ENCODE results near the gene SNTB2.

SNTB2 gene

GRCh38 chr16:69319381-69319780 is 132.4 kb downstream of the SNTB2 start:
- DNase-seq (ENCODE audit: low read depth), result no peak

DNA sequence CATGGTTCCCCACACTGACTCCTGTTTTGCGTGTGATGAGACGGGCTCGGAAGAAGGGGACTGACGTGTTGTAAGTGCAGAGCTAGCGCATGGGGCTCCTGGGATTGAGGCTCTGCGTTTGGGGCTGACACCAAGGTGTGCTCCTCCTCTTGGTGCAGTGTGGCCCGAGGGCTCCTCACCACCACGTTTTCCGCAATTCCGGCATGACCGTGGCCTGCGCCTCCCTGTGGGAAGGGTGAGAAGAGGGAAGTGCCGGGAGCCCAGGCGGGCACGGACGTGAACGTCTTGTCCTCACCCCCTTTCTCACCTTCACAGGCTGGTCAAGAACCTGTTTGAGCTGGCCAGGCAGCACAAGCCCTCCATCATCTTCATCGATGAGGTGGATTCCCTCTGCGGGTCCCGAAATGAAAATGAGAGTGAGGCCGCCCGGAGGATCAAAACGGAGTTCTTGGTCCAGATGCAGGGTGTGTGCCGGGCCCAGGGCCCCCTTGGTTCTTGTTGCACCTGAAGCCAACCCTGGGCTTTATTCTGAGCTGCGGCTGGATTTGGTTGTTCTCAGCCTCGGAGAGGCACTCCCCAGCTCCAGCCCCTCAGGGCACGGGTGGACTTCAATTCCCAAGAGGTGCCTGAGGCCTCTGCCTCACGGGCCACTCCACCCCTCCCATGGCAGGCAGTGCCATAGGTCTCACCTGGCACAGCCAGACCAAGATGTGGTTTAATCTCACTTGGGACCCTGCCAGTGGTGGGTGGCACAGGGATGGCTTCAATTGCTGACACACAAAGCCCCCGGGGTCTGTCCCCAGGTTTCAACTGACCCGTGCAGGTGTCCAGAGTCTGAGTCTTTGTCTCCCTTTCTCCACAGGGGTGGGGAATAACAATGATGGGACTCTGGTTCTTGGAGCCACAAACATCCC is 133.1 kb downstream of the SNTB2 start:
- DNase-seq (ENCODE audit: low read depth), result no peak

DNA sequence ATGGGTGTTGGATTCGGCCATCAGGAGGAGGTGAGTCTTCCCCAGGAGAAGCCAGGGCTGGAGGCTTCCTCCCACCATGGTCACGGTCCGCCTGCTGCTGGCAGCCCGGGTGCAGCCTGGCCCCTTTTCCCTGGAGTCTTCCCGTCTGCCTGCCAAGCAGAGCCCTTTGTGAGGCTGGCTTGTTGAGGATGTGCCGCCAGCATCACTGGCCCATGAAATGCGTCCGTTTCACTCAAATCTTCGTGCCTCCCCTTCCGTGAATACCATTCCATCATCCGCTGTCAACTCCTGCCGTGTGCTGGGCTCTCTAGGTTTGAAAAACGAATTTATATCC is 133.7 kb downstream of the SNTB2 start:
- no peak for DNase-seq (ENCODE audit: low read depth)

- no peak for DNase-seq (ENCODE audit: low read depth)
These were observed 134.1 kb downstream of the SNTB2 start for GRCh38 chr16:69321080-69321479.

DNA sequence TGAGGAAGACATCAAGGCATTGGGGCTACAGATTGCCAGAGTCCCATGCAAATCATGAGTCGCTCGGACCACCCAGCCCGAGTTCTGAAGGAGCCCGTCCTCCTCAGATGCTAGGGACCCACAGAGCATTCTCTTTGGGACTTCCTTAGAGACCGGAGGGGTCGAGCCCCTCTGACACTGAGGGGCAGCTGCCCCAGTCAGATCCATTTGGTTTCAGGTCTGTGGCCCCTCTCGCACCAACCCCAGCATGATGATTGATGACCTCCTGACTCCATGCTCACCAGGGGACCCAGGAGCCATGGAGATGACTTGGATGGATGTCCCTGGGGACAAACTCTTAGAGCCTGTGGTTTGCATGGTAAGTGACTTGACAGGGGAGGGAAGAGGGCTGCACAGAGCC is 135.4 kb downstream of the SNTB2 start:
- DNase-seq (ENCODE audit: low read depth), result no peak

- no peak for DNase-seq (ENCODE audit: low read depth)
These were observed 136.5 kb downstream of the SNTB2 start for GRCh38 chr16:69323415-69323814.

GRCh38 chr16:69324013-69324531 is 137.1 kb downstream of the SNTB2 start:
- no peak for DNase-seq (ENCODE audit: low read depth)

- DNase-seq (ENCODE audit: low read depth), result no peak
These were observed 137.8 kb downstream of the SNTB2 start for GRCh38 chr16:69324585-69325253.

- no peak for DNase-seq (ENCODE audit: low read depth)
These were observed 138.8 kb downstream of the SNTB2 start for GRCh38 chr16:69325784-69326171.

DNA sequence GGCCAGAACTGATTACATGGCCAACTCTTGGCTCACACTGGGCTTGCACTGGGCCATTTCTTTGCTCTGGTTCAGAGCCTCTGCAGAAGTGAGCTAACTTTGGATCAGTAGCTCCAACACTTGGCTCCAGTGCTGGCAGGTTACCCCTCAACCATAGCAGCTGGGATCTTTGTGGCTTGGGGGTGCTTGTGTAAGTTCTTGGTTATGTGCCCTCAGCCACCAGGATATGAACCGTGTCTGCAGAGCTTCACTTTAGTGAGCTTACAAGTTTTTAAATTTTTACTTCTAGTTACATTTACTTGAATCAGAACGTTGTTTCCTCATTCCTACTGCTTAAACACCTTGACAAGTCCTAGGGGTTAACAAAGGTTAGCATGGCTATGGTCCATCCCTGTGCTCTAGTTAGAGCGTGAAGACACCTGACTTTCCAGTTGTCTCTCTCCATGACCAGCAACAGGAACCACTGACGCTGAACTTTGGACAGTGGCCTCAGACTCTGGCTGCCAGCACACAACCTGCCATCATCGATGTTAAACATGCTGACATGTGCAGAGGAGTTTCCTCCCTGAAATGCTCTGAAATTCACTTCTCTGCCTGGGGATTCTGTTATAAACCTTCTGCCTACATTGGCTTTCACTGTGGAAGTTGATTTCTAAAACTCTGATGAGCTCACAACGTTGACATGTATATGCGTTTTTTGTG is 139.4 kb downstream of the SNTB2 start:
- DNase-seq (ENCODE audit: low read depth), result no peak

GRCh38 chr16:69327585-69328310 is 140.8 kb downstream of the SNTB2 start:
- no peak for DNase-seq (ENCODE audit: low read depth)

- DNase-seq (ENCODE audit: low read depth), result no peak
These were observed 141.9 kb downstream of the SNTB2 start for GRCh38 chr16:69328854-69329316.

DNA sequence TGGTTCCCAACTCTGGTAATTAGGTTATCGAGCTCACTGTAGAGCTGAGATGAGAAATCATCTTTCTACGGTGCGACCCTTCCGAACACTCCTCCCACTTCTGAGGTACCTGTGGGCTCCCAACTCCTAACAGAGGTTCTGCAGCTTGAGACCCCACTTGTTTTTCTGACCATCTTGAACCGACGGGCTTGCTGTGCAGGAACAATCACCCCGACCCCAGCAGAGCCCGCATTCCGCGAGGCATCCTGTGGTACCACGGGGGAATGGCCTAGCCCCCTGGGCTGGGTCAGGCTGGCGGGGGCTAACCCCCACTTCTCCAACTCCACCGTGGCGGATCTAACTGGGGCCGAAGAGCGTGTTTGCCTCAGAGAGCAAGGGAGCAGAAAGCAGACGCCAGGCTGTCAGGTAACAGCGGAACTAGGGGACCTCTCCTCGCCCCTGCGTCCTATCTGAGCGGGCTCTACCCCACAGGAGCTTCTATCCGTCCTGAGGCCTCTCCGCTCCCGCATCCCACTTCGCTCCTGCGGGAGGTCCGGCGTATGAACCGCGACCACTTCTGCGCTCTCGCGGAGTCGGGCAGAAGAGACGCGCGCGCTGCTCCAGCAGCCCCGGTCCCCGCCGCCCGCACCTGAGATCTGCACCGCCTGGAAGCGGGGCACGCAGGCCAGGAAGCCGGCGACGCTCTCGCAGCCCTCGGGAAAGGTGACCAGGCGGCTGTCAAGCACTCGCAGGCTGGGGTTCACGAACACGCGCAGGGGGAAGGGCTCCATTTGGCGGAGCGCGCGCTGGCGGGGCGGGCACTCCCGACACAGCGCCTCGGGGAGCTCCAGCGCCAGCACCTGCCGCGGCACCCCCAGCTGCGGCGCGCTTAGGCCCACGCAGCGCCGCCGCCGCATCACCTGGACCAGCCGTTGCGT is 142.7 kb downstream of the SNTB2 start:
- DNase-seq (ENCODE audit: low read depth), result no peak

DNA sequence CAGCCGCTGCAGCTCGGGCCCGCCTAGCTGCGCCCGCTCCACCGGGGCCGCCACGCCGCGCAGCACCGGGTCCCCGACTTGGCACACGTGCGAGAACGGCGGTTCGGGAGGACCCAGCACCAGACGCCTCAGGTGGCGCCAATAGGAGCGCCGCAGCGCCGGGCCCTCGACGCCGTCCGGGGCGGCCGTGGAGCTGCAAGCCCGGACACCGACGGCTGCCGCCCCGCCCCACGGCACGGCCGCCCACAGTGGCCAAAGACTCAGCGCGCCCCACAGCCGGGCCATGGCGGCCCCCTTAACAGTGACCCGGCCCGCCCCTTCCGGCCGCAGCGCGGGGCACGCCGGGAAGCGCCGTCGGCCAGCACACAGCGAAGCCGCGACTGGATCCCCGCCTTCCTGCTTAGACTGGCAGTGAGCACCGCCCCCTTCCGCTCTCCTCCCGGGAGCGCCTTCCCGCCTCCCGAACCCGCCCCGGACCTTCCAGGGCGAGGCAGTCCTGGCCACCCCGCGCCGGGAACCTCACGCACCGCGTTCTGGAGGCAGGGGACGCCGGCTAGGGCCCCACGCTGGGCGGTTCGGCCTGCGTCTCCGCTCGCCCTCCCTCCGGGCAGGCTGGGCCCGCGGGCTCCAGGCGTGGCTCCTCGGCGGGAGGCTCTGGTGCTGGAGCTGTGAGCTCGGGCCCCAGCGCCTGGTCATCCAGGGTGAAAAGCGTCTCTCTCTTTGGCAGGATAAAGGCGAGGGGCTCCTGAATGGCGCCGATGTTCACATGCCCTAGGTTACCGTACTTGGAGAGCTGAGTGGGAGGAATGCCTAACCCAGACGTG is 143.5 kb downstream of the SNTB2 start, which contains the start of gene PDF:
Gene PDF (minus strand): TSS at position 303 of the 824 bp plus-strand sequence. CDS start 18 bp downstream, at position 285.
- peak; percentile 63 for DNase-seq (ENCODE audit: low read depth)

DNA sequence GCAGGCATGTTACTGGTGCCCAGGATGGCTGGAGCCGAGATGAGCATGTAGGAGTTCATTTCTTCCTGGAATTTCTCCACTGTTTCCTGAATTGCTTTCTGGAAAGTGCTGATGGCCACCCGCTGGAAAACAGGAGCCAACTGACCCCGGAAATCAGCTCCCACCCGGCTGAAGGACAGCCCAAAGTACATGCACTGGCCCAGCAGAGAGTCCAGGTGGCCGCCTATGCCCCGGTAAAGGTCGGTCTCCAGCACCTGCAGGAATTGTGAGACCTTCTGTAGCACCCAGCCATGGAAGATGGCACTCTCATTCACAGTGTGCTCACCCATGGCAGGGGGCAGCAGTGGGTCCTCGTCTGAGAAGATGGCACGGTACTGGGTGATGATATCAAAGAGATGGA is 147.7 kb downstream of the SNTB2 start:
- DNase-seq (ENCODE audit: low read depth), result no peak

GRCh38 chr16:69338557-69339288 is 151.8 kb downstream of the SNTB2 start:
- no peak for DNase-seq (ENCODE audit: low read depth)

DNA sequence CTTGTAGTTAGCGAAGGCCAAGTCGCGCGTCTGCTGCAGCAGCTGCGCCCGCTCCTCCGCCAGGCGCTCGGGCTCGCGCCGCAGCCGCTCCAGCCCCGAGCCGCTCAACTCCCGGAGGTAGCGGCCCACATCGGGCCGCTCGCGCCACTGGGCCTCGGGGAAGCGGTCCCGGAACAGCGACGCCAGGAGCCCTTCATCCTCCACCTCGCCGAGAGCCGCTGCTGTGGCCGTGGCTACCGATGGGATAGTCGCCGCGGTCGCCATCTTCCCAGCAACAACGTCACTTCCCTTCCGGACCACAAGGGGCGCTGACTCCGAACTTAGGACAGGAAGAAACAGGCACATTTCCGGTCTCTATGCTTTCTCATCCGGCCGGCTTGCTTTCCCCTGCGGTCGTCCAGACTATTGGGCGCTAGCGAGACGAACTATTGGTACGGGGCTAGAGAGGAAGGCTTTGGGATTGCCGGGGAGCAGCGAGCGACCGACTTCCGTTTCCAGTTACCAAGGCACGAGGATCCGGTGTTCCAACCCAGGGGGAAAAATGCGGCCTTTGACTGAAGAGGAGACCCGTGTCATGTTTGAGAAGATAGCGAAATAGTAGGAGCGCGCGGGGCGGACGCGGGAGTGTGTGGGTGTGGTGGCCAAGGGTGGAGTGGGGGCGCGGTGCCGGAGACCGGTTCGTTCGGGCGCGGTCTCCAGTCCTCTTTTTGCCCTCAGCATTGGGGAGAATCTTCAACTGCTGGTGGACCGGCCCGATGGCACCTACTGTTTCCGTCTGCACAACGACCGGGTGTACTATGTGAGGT is 152.5 kb downstream of the SNTB2 start, which contains the start of the genes COG8 and NIP7:
Gene COG8 (minus strand): TSS at position 276 of the 806 bp plus-strand sequence. CDS start 12 bp downstream, at position 264.
Gene NIP7 (plus strand): TSS at position 484 of the 806 bp plus-strand sequence. CDS start 58 bp downstream, at position 542.
- DNase-seq (ENCODE audit: low read depth), result peak; percentile 94

GRCh38 chr16:69340095-69340644 is 153.2 kb downstream of the SNTB2 start:
- no peak for DNase-seq (ENCODE audit: low read depth)
